GM12874 (cell line): ENCODE measurements around the gene TAF4.

Source experiments
- TF ChIP-seq, protein P1 (sequence below): IDR thresholded peaks from 2 replicates; pipeline ENCODE4 v1.5.1; 2011; ENCODE audit warnings: low read depth, mild to moderate bottlenecking, control low read depth, low read length, moderate library complexity; ENCODE audit not compliant: insufficient read depth

Gene TAF4

DNA sequence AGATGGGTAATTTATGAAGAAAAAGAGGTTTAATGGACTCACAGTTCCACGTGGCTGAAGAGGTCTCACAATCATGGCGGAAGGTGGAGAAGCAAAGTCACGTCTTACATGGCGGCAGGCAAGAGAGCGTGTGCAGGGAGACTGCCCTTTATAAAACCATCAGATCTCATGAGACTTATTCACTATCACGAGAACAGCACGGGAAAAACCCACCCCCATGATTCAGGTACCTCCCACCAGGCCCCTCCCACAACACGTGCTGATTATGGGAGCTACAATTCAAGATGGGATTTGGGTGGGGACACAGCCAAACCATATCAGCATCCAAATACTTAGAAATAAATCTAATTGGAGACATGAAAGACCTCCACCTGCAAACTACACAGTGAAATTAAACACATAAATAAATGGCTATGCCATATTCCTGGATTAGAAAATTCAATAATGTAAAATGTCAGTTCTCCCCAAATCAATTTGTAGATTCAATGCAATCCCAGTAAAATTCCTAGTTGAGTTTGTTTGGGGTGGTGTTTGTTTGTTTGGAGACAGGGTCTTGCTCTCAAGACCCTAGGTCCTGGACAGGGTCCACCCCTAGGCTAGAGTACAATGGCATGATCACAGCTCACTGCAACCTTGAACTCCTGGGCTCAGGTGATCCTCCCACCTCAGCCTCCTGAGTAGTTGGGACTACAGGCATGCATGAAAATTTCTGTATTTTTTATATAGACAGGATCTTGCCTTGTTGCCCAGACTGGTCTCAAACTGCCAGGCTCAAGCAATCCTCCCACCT is 101.6 kb downstream of the TAF4 start:
- TF ChIP-seq, protein P1, sequence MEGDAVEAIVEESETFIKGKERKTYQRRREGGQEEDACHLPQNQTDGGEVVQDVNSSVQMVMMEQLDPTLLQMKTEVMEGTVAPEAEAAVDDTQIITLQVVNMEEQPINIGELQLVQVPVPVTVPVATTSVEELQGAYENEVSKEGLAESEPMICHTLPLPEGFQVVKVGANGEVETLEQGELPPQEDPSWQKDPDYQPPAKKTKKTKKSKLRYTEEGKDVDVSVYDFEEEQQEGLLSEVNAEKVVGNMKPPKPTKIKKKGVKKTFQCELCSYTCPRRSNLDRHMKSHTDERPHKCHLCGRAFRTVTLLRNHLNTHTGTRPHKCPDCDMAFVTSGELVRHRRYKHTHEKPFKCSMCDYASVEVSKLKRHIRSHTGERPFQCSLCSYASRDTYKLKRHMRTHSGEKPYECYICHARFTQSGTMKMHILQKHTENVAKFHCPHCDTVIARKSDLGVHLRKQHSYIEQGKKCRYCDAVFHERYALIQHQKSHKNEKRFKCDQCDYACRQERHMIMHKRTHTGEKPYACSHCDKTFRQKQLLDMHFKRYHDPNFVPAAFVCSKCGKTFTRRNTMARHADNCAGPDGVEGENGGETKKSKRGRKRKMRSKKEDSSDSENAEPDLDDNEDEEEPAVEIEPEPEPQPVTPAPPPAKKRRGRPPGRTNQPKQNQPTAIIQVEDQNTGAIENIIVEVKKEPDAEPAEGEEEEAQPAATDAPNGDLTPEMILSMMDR, result no peak

DNA sequence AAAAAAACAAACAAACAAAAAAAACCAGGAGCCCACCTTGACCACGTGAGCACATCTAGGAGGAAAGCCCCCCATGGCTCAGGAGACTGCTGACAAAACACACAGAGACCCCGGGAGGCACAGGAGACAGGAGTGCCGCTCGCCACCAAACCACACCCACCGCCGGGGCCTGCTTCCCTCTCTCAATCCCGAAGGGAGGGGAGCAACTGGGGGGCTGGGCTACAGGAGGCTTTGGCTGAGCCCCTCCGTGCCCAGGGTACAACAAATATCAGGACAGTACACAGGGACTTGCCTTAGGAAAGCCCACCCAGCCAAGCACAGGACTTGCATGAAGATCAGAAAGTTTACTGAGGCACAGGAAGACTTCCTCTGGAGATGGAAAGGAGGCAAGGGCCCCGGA is 102.5 kb downstream of the TAF4 start:
- TF ChIP-seq, protein P1, result no peak

DNA sequence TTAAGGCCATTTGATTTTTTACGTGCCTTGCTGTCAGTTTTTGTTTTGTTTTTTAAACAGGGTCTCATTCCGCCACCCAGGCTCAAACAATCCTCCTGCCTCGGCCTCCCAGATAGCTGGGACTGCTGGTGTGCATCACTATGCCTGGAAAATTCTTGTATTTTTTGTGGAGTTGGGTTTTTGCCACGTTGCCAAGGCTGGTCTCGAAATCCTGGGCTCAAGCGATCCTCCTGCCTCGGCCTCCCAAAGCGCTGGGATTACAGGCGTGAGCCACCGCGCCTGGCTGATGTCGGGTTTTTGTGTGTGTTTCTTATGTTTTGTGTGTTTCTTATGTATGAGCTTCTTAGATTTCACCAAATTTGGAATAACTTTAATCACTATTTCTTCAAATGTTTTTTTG is 104.8 kb downstream of the TAF4 start:
- TF ChIP-seq, protein P1, result no peak

DNA sequence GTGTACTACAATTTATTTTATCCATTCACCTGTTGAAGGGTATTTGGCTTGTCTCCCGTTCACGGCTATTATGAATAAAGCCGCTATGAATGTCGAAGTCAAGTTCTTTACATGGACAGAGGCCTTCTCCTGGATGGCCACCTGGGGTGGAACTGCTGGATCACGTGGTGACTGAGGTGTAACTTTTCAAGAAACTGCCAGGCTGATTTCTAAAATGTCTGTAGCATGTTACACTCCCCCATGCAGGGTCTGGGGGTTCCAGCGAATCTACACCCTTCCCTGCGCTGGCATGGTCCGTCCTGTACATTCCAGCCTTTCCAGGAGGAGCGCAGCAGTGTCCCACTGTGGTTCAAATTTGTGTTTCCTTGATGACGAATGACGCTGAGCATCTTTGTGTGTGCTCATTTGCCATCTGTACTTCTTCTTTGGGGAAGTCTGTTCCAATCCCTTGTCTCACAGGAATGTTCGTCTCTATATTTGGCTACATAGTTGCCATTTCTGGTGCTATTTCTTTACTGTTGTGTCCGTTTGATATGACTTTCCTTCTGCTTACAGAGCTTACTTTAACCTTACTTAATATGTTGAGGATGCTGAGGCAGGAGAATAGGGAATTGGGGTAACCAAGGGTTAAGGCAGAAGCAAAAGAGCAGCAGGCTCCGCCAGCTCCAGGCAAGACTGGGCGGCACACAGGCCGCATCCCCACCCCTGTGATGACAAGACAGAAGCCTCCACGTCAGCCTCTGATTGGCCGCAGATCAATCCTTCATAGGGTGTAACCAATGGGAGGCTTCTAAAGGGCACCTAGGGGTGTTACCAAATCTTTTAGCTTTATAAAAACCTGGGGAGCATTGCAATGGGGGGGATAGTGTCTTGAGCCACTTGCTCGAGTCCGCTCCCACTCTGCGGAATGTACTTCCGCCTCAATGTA is 106.6 kb downstream of the TAF4 start:
- TF ChIP-seq, protein P1, result no peak

DNA sequence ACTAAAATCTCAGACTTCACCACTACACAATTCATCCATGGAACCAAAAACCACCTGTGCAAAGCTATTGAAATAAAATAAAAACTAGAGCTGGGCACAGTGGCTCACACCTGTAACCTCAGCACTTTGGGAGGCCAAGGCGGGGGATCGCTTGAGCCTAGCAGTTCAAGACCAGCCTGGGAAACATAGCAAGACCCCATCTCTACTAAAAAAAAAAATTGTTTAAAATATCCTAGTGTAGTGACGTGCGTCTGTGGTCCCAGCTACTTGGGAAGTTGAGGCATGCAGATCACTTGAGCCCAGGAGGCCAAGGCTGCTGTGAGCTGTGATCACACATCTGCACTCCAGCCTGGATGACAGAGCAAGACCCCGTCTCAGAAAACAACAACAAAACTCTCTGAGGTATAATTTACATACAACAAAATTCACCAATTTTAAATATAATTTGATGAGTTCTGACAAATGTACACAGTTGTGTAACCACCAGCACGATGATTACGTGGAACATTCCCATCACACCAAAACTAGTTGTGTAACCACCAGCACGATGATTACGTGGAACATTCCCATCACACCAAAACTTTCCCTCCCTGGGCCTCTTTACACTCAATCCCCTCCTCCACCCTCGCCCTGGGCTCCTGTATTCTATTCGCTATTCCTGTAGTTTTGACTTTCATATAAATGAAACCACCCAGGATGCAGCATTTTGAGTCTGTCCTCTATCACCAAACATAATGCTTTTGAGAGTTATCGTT is 107.5 kb downstream of the TAF4 start:
- TF ChIP-seq, protein P1, result no peak

DNA sequence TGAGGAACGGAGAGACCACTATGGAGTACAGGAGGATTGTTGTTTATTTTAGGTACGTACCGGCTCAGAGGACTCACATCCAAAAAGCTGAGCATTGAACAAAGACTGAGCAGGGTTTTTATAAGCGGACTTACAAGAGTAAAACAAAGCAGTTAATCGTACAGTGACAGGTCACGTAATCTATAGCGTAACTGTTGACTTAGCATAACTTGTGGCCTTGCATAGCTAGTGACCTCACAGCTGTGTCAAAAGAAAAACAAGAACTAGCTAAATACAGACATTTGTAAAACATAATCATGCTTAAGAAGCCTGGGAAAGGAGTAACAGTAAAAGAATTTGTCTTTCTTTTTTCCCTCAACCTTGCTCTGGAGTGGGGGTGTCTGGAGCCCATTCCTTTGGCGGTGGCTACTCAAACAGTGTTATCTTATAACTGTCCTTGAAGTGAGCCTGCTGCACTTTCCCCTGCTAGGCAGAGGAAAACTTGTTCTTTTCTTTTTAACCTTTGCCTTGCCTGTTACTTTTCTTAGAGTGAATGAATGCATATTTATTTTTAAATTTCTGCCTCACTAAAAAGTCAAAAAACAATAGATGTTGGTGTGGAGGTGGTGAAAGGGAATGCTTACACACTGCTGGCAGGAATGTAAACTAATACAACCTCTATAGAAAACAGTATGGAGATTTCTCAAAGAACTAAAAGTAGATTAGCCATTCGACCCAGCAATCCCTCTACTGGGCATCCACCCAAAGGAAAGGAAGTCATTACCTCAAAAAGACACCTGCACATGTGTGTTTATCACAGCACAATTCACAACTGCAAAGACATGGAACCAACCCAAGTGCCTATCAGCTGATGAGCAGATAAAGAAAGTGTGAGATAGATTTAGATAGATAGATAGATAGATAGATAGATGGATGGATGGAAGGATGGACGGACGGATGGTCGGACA is 109.0 kb downstream of the TAF4 start:
- TF ChIP-seq, protein P1, result no peak
